ENCODE results near the gene CLASP1. TPM values are rescaled to one million over a fixed set of nuclear protein-coding genes. Genes with fewer than 3 reads are reported as not detected.

Gene CLASP1
- total RNA-seq, 1 experiment from 2014 or later, result 45.9 TPM

DNA sequence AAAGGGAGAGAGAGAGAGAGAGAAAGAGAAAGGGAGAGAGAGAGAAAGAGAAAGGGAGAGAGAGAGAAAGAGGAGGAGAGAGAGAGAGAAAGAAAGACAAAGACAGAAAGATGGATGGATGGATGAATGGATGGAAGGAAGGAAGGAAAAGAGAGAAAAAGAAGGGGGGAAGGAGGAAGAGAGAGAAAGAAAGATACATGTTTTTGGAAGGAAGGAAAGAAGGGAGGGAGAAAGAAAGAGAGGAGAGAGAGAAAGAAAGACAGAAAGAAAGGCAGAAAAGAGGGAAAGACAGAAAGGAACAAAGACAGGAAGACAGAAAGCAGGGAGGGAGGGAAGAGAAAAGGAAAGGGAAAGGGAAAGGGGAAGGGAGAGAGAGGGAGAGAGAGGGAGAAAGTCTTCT is 67.0 kb downstream of the CLASP1 start:
- Histone ChIP-seq H3K9ac (ENCODE audit: extremely low read depth, insufficient read length, low read length) (no peak overlapping the region), H3K9me3 (ENCODE audit: control insufficient read depth, low read depth, low read length) (no peaks in the 10 kb centered on the region), H3K56ac (ENCODE audit: insufficient read length, low read depth, low read length) (no peak overlapping the region), H3K14ac (ENCODE audit: insufficient read depth, low read length) (no peak overlapping the region), H3K79me2 (ENCODE audit: insufficient read depth, low read length) (no peaks in the 10 kb centered on the region; the same call in 1 of the 2 replicates), H4K8ac (replicated peaks; ENCODE audit: insufficient read length, low read depth, low read length) (no peak overlapping the region), H4K91ac (ENCODE audit: insufficient read length, low read depth, low read length) (no peak overlapping the region), H3T11ph (ENCODE audit: low read length) (no peak overlapping the region), H2AK5ac (ENCODE audit: insufficient read length, low read length) (no peak overlapping the region), H2AFZ (ENCODE audit: low read length) (no peak overlapping the region), H2BK15ac (ENCODE audit: low read depth, low read length) (no peak overlapping the region), H3K23me2 (ENCODE audit: insufficient read length, low read depth, low read length, poor library complexity, severe bottlenecking) (no peaks in the 10 kb centered on the region), H3K27me3 (ENCODE audit: insufficient read depth, low read length) (no peaks in the 10 kb centered on the region), H3K23ac (ENCODE audit: insufficient read length, low read depth, low read length) (no peak overlapping the region), H4K20me1 (ENCODE audit: control insufficient read depth, insufficient read depth, insufficient read length) (no peaks in the 10 kb centered on the region), H3K27ac (ENCODE audit: insufficient read length, low read depth, low read length) (no peak overlapping the region), H2BK5ac (ENCODE audit: insufficient read length, low read length) (no peak overlapping the region), H3K18ac (ENCODE audit: insufficient read length, low read depth, low read length) (no peak overlapping the region), H2BK12ac (ENCODE audit: insufficient read length, low read depth, low read length) (no peak overlapping the region), H3K4ac (ENCODE audit: low read depth, low read length) (no peak overlapping the region), H2BK20ac (ENCODE audit: low read depth, low read length, poor library complexity, severe bottlenecking) (no peak overlapping the region), H2BK120ac (ENCODE audit: low read depth, low read length, poor library complexity, severe bottlenecking) (no peak overlapping the region), H4K5ac (ENCODE audit: insufficient read length, low read depth, low read length) (no peak overlapping the region), H3K4me2 (ENCODE audit: insufficient read depth, insufficient read length, low read length) (no peak overlapping the region), H3K79me1 (ENCODE audit: insufficient read depth, low read depth, low read length, poor library complexity, severe bottlenecking) (peaks cover 3% of the 10 kb centered on the region), H3K4me1 (ENCODE audit: insufficient read depth, low read length) (no peaks in the 10 kb centered on the region; the same call in 1 of the 2 replicates)
- Mint-ChIP-seq H3K27ac (peak overlapping the region; percentile 9 to 63 (median 24); a peak in 5 of 7 replicates), H3K4me3 (no peak overlapping the region), H3K4me1 (peaks cover 24 to 26% of the 10 kb centered on the region in 2 experiments), H3K27me3 (ENCODE audit: low read depth) (no peaks in the 10 kb centered on the region), H3K36me3 (ENCODE audit: insufficient read depth in 1 of 3, low read depth in 3 of 3) (no peaks in the 10 kb centered on the region), H3K9me3 (no peaks in the 10 kb centered on the region)
- TF ChIP-seq, protein P1, sequence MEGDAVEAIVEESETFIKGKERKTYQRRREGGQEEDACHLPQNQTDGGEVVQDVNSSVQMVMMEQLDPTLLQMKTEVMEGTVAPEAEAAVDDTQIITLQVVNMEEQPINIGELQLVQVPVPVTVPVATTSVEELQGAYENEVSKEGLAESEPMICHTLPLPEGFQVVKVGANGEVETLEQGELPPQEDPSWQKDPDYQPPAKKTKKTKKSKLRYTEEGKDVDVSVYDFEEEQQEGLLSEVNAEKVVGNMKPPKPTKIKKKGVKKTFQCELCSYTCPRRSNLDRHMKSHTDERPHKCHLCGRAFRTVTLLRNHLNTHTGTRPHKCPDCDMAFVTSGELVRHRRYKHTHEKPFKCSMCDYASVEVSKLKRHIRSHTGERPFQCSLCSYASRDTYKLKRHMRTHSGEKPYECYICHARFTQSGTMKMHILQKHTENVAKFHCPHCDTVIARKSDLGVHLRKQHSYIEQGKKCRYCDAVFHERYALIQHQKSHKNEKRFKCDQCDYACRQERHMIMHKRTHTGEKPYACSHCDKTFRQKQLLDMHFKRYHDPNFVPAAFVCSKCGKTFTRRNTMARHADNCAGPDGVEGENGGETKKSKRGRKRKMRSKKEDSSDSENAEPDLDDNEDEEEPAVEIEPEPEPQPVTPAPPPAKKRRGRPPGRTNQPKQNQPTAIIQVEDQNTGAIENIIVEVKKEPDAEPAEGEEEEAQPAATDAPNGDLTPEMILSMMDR (conservative IDR thresholded peaks at IDR 0.05), result no peak
- DNase-seq, result no peak

All from H9 (cell line).